Neural cell (in vitro differentiated cells): ENCODE measurements around the gene NUBPL. TPM values are rescaled to one million over a fixed set of nuclear protein-coding genes. Genes with fewer than 3 reads are reported as not detected.

Experiments
- H2AFZ ChIP-seq: fragments of 200-600, 300-800 bp; sonication (generic), shearing (Covaris generic); 2 replicates; pipeline ENCODE4 v1.6.0; 2014; ENCODE audit warnings: low read depth, mild to moderate bottlenecking, antibody characterized with exemption, low read length, moderate library complexity
- H3F3A ChIP-seq: fragments of 200-600 bp; shearing (Covaris generic); 2 replicates; pipeline ENCODE4 v1.6.1; 2016; ENCODE audit warnings: mild to moderate bottlenecking, moderate library complexity, mixed read lengths, antibody characterized with exemption, low read length; ENCODE audit not compliant: insufficient read depth, poor library complexity, severe bottlenecking
- H3K27ac ChIP-seq: fragments of 200-600, 300-800 bp; sonication (generic), shearing (Covaris generic); 2 replicates; pipeline ENCODE4 v1.5.1; 2014; ENCODE audit warnings: mild to moderate bottlenecking, low read length, moderate library complexity
- H3K27me3 ChIP-seq: fragments of 300-800, 200-600 bp; sonication (generic), shearing (Covaris generic); 2 replicates; pipeline ENCODE4 v1.6.0; 2014; ENCODE audit warnings: mild to moderate bottlenecking, low read depth, low read length, moderate library complexity; ENCODE audit not compliant: insufficient read depth
- H3K36me3 ChIP-seq: fragments of 300-800, 200-600 bp; sonication (generic), shearing (Covaris generic); 2 replicates; pipeline ENCODE4 v1.5.1; 2014; ENCODE audit warnings: mild to moderate bottlenecking, antibody characterized with exemption, low read length, moderate library complexity; ENCODE audit not compliant: insufficient read depth
- H3K4me2 ChIP-seq: fragments of 300-800, 200-600 bp; sonication (generic), shearing (Covaris generic); 2 replicates; pipeline ENCODE4 v1.6.0; 2014; ENCODE audit warnings: mild to moderate bottlenecking, low read length
- H3K4me3 ChIP-seq: fragments of 300-800, 200-600 bp; sonication (generic), shearing (Covaris generic); 2 replicates; pipeline ENCODE4 v1.5.1; 2014; ENCODE audit warnings: mild to moderate bottlenecking, low read length, moderate library complexity
- H3K79me2 ChIP-seq: fragments of 200-600 bp; shearing (Covaris generic); replicated peaks from 2 replicates; pipeline ENCODE4 v1.6.0; 2014; ENCODE audit warnings: mild to moderate bottlenecking, low read length, moderate library complexity; ENCODE audit not compliant: insufficient read depth
- H3K9ac ChIP-seq: fragments of 300-800, 200-600 bp; sonication (generic), shearing (Covaris generic); 2 replicates; pipeline ENCODE4 v1.6.1; 2016; ENCODE audit warnings: mild to moderate bottlenecking, low read length, mixed read lengths
- H3K9me2 ChIP-seq: fragments of 200-600 bp; shearing (Covaris generic); 2 replicates; pipeline ENCODE4 v1.6.1; 2016; ENCODE audit warnings: mild to moderate bottlenecking, low read length, mixed read lengths; ENCODE audit not compliant: insufficient read depth
- H3K9me3 ChIP-seq: fragments of 200-600, 300-800 bp; sonication (generic), shearing (Covaris generic); 2 replicates; pipeline ENCODE4 v1.6.1; 2016; ENCODE audit warnings: mild to moderate bottlenecking, mixed run types, low read length, moderate library complexity, mixed read lengths
- H4K20me1 ChIP-seq: fragments of 200-600 bp; shearing (Covaris generic); 2 replicates; pipeline ENCODE4 v1.6.1; 2016; ENCODE audit warnings: mild to moderate bottlenecking, mixed run types; ENCODE audit not compliant: insufficient read depth
- EP300 ChIP-seq: fragments of 450-650 bp; conservative IDR thresholded peaks from 2 replicates; pipeline ENCODE4 v1.6.1; 2014; ENCODE audit warnings: antibody characterized with exemption, mild to moderate bottlenecking, moderate library complexity; ENCODE audit not compliant: poor library complexity, severe bottlenecking
- EZH2 ChIP-seq: fragments of 200-600, 300-800 bp; shearing (Covaris generic), sonication (generic); IDR thresholded peaks from 2 replicates; pipeline ENCODE4 v1.6.1; 2014; ENCODE audit warnings: antibody characterized with exemption, low read length, borderline replicate concordance, mild to moderate bottlenecking; ENCODE audit not compliant: insufficient read depth, poor library complexity, severe bottlenecking
- MXI1 ChIP-seq: fragments of 450-650 bp; conservative IDR thresholded peaks from 2 replicates; pipeline ENCODE4 v1.6.1; 2014; ENCODE audit warnings: antibody characterized with exemption, mild to moderate bottlenecking; ENCODE audit not compliant: poor library complexity, severe bottlenecking
- POLR2AphosphoS5 ChIP-seq: IDR thresholded peaks from 2 replicates; pipeline ENCODE4 v1.6.1; 2012
- RAD21 ChIP-seq: fragments of 450-650 bp; conservative IDR thresholded peaks from 2 replicates; pipeline ENCODE4 v1.6.1; 2014; ENCODE audit warnings: antibody characterized with exemption, mild to moderate bottlenecking, moderate library complexity
- SMC3 ChIP-seq: fragments of 450-650 bp; conservative IDR thresholded peaks from 2 replicates; pipeline ENCODE4 v1.6.1; 2014; ENCODE audit warnings: antibody characterized with exemption, mild to moderate bottlenecking, moderate library complexity; ENCODE audit not compliant: poor library complexity
- TAF1 ChIP-seq: IDR thresholded peaks from 2 replicates; pipeline ENCODE4 v1.6.1; 2012; ENCODE audit warnings: low read depth
- polyA plus RNA-seq: library from polyadenylated mRNA; depleted of rRNA; stranded (reverse); fragments of >200 nt; gene quantifications from 2 replicates; pipeline ENCODE4 v1.2.3, GENCODE V29; 2014
- TF ChIP-seq, protein P1 (sequence below): fragments of 450-650 bp; IDR thresholded peaks from 2 replicates; pipeline ENCODE4 v1.5.1; 2014; ENCODE audit warnings: antibody characterized with exemption, mild to moderate bottlenecking, moderate library complexity; ENCODE audit not compliant: poor library complexity, severe bottlenecking
- TF ChIP-seq, protein P2 (sequence below): IDR thresholded peaks from 2 replicates; pipeline ENCODE4 v1.6.1; 2012; ENCODE audit warnings: borderline replicate concordance

NUBPL gene
- polyA plus RNA-seq, 1 donor from 2014 or later, result 3.1 TPM

DNA sequence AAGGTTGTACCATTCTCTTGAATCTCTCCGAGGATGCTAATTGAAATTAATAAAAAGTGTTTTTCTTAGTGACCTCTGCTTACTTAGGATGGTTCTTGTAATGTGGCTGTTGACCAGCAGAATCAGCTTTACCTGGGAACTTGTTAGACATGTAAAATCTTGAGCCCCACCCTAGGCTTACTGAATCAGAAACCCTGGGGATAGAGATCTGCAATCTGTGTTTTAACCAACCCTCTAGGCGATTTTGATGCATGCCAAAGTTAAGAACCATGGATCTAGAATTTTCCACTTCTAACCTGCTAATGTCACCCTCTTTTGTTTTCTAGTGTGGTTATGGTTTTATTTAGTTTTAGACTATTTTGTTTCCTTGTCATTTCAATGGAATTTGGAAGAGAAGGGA lies 6.5 kb downstream of the NUBPL start:
- Histone ChIP-seq H3K27ac (no peak overlapping the region), H2AFZ (no peak overlapping the region), H3K79me2 (no peaks in the 10 kb centered on the region), H3K27me3 (no peaks in the 10 kb centered on the region), H3K9me2 (no peaks in the 10 kb centered on the region), H4K20me1 (no peaks in the 10 kb centered on the region), H3K4me3 (no peak overlapping the region), H3K9ac (no peak overlapping the region), H3K4me2 (no peak overlapping the region), H3F3A (no peaks in the 10 kb centered on the region), H3K9me3 (no peaks in the 10 kb centered on the region), H3K36me3 (no peaks in the 10 kb centered on the region)
- TF ChIP-seq, protein P1, sequence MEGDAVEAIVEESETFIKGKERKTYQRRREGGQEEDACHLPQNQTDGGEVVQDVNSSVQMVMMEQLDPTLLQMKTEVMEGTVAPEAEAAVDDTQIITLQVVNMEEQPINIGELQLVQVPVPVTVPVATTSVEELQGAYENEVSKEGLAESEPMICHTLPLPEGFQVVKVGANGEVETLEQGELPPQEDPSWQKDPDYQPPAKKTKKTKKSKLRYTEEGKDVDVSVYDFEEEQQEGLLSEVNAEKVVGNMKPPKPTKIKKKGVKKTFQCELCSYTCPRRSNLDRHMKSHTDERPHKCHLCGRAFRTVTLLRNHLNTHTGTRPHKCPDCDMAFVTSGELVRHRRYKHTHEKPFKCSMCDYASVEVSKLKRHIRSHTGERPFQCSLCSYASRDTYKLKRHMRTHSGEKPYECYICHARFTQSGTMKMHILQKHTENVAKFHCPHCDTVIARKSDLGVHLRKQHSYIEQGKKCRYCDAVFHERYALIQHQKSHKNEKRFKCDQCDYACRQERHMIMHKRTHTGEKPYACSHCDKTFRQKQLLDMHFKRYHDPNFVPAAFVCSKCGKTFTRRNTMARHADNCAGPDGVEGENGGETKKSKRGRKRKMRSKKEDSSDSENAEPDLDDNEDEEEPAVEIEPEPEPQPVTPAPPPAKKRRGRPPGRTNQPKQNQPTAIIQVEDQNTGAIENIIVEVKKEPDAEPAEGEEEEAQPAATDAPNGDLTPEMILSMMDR, result no peak
- TF ChIP-seq TAF1, result no peak
- no peak for TF ChIP-seq POLR2AphosphoS5
- TF ChIP-seq EP300, result no peak
- no peak for TF ChIP-seq RAD21
- TF ChIP-seq, protein P2, sequence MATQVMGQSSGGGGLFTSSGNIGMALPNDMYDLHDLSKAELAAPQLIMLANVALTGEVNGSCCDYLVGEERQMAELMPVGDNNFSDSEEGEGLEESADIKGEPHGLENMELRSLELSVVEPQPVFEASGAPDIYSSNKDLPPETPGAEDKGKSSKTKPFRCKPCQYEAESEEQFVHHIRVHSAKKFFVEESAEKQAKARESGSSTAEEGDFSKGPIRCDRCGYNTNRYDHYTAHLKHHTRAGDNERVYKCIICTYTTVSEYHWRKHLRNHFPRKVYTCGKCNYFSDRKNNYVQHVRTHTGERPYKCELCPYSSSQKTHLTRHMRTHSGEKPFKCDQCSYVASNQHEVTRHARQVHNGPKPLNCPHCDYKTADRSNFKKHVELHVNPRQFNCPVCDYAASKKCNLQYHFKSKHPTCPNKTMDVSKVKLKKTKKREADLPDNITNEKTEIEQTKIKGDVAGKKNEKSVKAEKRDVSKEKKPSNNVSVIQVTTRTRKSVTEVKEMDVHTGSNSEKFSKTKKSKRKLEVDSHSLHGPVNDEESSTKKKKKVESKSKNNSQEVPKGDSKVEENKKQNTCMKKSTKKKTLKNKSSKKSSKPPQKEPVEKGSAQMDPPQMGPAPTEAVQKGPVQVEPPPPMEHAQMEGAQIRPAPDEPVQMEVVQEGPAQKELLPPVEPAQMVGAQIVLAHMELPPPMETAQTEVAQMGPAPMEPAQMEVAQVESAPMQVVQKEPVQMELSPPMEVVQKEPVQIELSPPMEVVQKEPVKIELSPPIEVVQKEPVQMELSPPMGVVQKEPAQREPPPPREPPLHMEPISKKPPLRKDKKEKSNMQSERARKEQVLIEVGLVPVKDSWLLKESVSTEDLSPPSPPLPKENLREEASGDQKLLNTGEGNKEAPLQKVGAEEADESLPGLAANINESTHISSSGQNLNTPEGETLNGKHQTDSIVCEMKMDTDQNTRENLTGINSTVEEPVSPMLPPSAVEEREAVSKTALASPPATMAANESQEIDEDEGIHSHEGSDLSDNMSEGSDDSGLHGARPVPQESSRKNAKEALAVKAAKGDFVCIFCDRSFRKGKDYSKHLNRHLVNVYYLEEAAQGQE, result no peak
- TF ChIP-seq EZH2, result no peak
- no peak for TF ChIP-seq MXI1
- no peak for TF ChIP-seq SMC3

DNA sequence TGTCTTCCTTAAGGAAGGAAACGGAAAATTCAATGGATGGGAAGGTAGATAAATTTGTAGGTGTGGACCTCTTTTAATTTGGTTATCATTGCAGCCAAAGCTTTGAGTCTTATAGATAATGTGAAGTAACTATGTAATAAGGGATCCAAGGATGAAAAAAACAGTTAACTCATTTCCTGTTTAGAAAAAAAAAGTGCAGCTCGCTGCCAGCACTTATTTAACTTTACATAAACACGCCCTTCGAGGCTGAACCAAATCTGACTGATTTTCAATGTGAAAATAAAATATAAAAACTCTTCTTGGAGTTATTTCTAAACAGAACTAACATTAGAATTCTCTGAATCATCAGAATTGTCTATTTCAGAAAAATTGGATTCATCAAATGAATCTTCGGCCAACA lies 7.0 kb downstream of the NUBPL start:
- H3K27ac ChIP-seq, result no peak overlapping the region
- TF ChIP-seq EZH2, result no peak
- TF ChIP-seq EP300, result no peak
- TF ChIP-seq, protein P1, result no peak
- TF ChIP-seq RAD21, result no peak
- no peak for TF ChIP-seq POLR2AphosphoS5
- no peak for TF ChIP-seq MXI1
- TF ChIP-seq, protein P2, result no peak

More for the DNA sequence above, 7.0 kb downstream of the NUBPL start:
- Histone ChIP-seq H3K4me2 (no peak overlapping the region), H3K9me3 (no peaks in the 10 kb centered on the region), H3F3A (no peaks in the 10 kb centered on the region), H3K4me3 (no peak overlapping the region), H3K79me2 (no peaks in the 10 kb centered on the region), H4K20me1 (no peaks in the 10 kb centered on the region), H3K9me2 (no peaks in the 10 kb centered on the region), H3K27me3 (no peaks in the 10 kb centered on the region), H2AFZ (no peak overlapping the region), H3K36me3 (no peaks in the 10 kb centered on the region), H3K9ac (no peak overlapping the region)
